Measurements from ENCODE around the gene CACNA1S.

- no peak for TF ChIP-seq TAF1 (IDR thresholded peaks at IDR 0.05; ENCODE audit: borderline replicate concordance, low read depth, low read length)
- no peak for TF ChIP-seq POLR2A (IDR thresholded peaks at IDR 0.05; ENCODE audit: low read depth, low read length)
- no peak for TF ChIP-seq POLR2AphosphoS5 (IDR thresholded peaks at IDR 0.05; ENCODE audit: low read depth, low read length)
These were observed 61.5 kb downstream of the CACNA1S start for GRCh38 chr1:201050515-201051277.

All from GM12892 (cell line).